ENCODE measurements around the gene TENM4. TPM values are rescaled to one million over a fixed set of nuclear protein-coding genes. Genes with fewer than 3 reads are reported as not detected.

The TENM4 gene
- total and polyA plus RNA-seq, 10 of the 15 experiments (the other 5 are each of a cell fraction or from before 2014, with no cell fraction given): 0.03 to 0.12 (median 0.06) TPM; not detected in 7

GRCh38 chr11:79331203-79331901 is 109.5 kb downstream of the TENM4 start:
- ChIA-PET POLR2A (no interaction called here), CTCF (interaction anchor here (1.2 kb wide), 1 partner anchor 685 kb away, joined by 4 read pairs; no protein-coding TSS in a partner anchor), RAD21 (ENCODE audit: unreplicated experiment) (interaction anchor here (0.7 kb wide), 1 partner anchor 88 kb away, joined by 3 read pairs; no protein-coding TSS in a partner anchor), SMC1A (ENCODE audit: uncharacterized antibody, unreplicated experiment) (interaction anchor here (0.5 kb wide), 1 partner anchor 946 kb away, joined by 3 read pairs; no protein-coding TSS in a partner anchor)
- no TSS peak for BruUV-seq (replicated peaks)
- in situ Hi-C loops (cut with MboI) (no loop called here), intact Hi-C loops (cut with micrococcal nuclease; ENCODE audit: unreplicated experiment) (no loop called here)
- no peaks in the 10 kb centered on the region for H4K20me1 ChIP-seq (ENCODE audit: control insufficient read depth, insufficient read depth)
- peaks cover 0 to 10% of the 10 kb centered on the region in 2 experiments; a peak in 1 of 4 replicates for H3K27me3 ChIP-seq (replicated peaks in 1 of 2; ENCODE audit: control insufficient read depth in 2 of 2, insufficient read depth in 2 of 2, low read length in 1 of 2)
- no peak overlapping the region for H2AFZ ChIP-seq (ENCODE audit: control insufficient read depth, low read depth, low read length)
- H3K9me3 ChIP-seq (replicated peaks; ENCODE audit: control insufficient read depth, insufficient read depth, low read length): no peaks in the 10 kb centered on the region
- no peak for TF ChIP-seq ZNF274 (IDR thresholded peaks at IDR 0.05; ENCODE audit: insufficient read depth, insufficient read length)
- H3K79me2 ChIP-seq (ENCODE audit: control insufficient read depth, insufficient read depth, low read length): no peaks in the 10 kb centered on the region
- H3K36me3 ChIP-seq (ENCODE audit: control insufficient read depth in 2 of 2, insufficient read depth in 2 of 2, low read length in 1 of 2): no peaks in the 10 kb centered on the region
- H3K4me3 ChIP-seq: no peak overlapping the region
- no peak overlapping the region for H3K4me2 ChIP-seq (ENCODE audit: control insufficient read depth, insufficient read depth)
- FAIRE-seq (no peak), ATAC-seq (no peak), DNase-seq (ENCODE audit: low read depth, low spot score) (no peak)
- H3K27ac ChIP-seq (ENCODE audit: control insufficient read depth, insufficient read depth): no peak overlapping the region
- no peaks in the 10 kb centered on the region for H3K4me1 ChIP-seq (ENCODE audit: control insufficient read depth, insufficient read depth, low read length)
- H3K9ac ChIP-seq (ENCODE audit: control insufficient read depth, insufficient read depth, low read length): no peak overlapping the region
- 5% methylated on average over 5 of the region's 5 CpGs for WGBS (ENCODE audit: insufficient coverage, insufficient replicate concordance, low lambda C conversion rate, missing lambda C conversion rate)

DNA sequence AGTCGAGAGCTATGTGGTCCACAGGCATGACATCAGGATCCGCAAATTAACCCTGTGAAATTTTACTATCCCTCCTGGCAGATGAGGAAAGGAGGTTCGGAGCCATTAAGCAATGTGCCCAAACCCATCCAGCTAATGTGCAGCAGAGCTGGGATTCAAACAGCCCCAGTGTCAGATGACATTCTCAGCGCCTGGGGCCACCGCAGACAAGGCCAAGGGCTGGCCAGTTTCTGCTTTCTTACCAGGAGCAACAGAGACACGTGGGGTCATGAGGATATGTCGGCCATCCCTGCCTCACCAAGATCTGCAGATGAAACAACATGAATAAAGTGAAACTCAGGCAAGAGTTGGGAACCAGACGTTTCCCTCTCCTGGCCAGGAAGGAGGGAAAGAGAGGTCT is 110.2 kb downstream of the TENM4 start:
- Histone ChIP-seq H3K27me3 (replicated peaks in 1 of 2; ENCODE audit: control insufficient read depth in 2 of 2, insufficient read depth in 2 of 2, low read length in 1 of 2) (peaks cover 2 to 8% of the 10 kb centered on the region in 2 experiments; a peak in 3 of 4 replicates), H3K79me2 (ENCODE audit: control insufficient read depth, insufficient read depth, low read length) (no peaks in the 10 kb centered on the region), H3K9ac (ENCODE audit: control insufficient read depth, insufficient read depth, low read length) (no peak overlapping the region), H2AFZ (ENCODE audit: control insufficient read depth, low read depth, low read length) (no peak overlapping the region), H3K4me3 (no peak overlapping the region), H3K4me2 (ENCODE audit: control insufficient read depth, insufficient read depth) (no peak overlapping the region), H3K36me3 (ENCODE audit: control insufficient read depth in 2 of 2, insufficient read depth in 2 of 2, low read length in 1 of 2) (no peaks in the 10 kb centered on the region), H3K4me1 (ENCODE audit: control insufficient read depth, insufficient read depth, low read length) (no peaks in the 10 kb centered on the region), H3K27ac (ENCODE audit: control insufficient read depth, insufficient read depth) (no peak overlapping the region), H4K20me1 (ENCODE audit: control insufficient read depth, insufficient read depth) (no peaks in the 10 kb centered on the region), H3K9me3 (replicated peaks; ENCODE audit: control insufficient read depth, insufficient read depth, low read length) (no peaks in the 10 kb centered on the region)
- ChIA-PET RAD21 (ENCODE audit: unreplicated experiment) (no interaction called here), CTCF (interaction anchor here (0.6 kb wide), 1 partner anchor 26 kb away, joined by 3 read pairs; no protein-coding TSS in a partner anchor), SMC1A (ENCODE audit: uncharacterized antibody, unreplicated experiment) (no interaction called here), POLR2A (no interaction called here)
- intact Hi-C loops (cut with micrococcal nuclease; ENCODE audit: unreplicated experiment): no loop called here
- FAIRE-seq: no peak
- in situ Hi-C loops (cut with MboI): no loop called here
- no TSS peak for BruUV-seq (replicated peaks)
- no peak for DNase-seq (ENCODE audit: low read depth, low spot score)
- WGBS (ENCODE audit: insufficient coverage, insufficient replicate concordance, low lambda C conversion rate, missing lambda C conversion rate): 6% methylated on average over 8 of the region's 8 CpGs
- no peak for ATAC-seq
- no peak for TF ChIP-seq IRF3 (IDR thresholded peaks at IDR 0.05)
- no peak for TF ChIP-seq BRCA1 (IDR thresholded peaks at IDR 0.05; ENCODE audit: low read depth, low read length)
- no peak for TF ChIP-seq HDGF (IDR thresholded peaks at IDR 0.05)
- TF ChIP-seq GATAD2B (conservative IDR thresholded peaks at IDR 0.05; ENCODE audit: low read depth): no peak
- TF ChIP-seq ZNF687 (IDR thresholded peaks at IDR 0.05): no peak
- no peak for TF ChIP-seq IKZF2 (IDR thresholded peaks at IDR 0.05)
- TF ChIP-seq SMC3 (IDR thresholded peaks at IDR 0.05; ENCODE audit: borderline replicate concordance, low read length): no peak
- TF ChIP-seq NKRF (conservative IDR thresholded peaks at IDR 0.05): no peak
